H1 (cell line): ENCODE data around the gene SUPT4H1.

Experiments used
- POLR2A ChIP-seq, 2 experiments: IDR thresholded peaks; 1 replicate in 1 of 2; 2 replicates in 1 of 2; pipeline ENCODE4 v1.6.1; 2011; ENCODE audit warnings: low read depth in 2 of 2, low read length in 2 of 2, mild to moderate bottlenecking in 2 of 2; ENCODE audit errors: control extremely low read depth in 1 of 2
- RAD21 ChIP-seq, 2 experiments: IDR thresholded peaks in 1 of 2; conservative IDR thresholded peaks in 1 of 2; 2 replicates each; pipeline ENCODE4 v1.6.1; 2011; ENCODE audit warnings: low read depth in 2 of 2, low read length in 2 of 2, improper control_type of control experiment in 1 of 2, inconsistent platforms in 1 of 2, mild to moderate bottlenecking in 1 of 2, moderate library complexity in 1 of 2
- SUZ12 ChIP-seq: fragments of 200-600 bp; sonication (generic); IDR thresholded peaks from 2 replicates; pipeline ENCODE4 v1.6.1; 2012; ENCODE audit warnings: mild to moderate bottlenecking, inconsistent platforms, low read length, moderate library complexity, mixed read lengths

- TF ChIP-seq SUZ12 = no peak
- no peak for TF ChIP-seq RAD21 (IDR thresholded peaks at IDR 0.05 in 1 of 2, conservative IDR thresholded peaks at IDR 0.05 in 1 of 2; ENCODE audit: low read depth in 2 of 2, low read length in 2 of 2)
- TF ChIP-seq POLR2A (IDR thresholded peaks at IDR 0.05; ENCODE audit: control extremely low read depth in 1 of 2, low read depth in 2 of 2, low read length in 2 of 2) = no peak
Measured at GRCh38 chr17:58352596-58353388, 791 bp upstream of the SUPT4H1 start.
